ENCODE data around the gene DCTN1. TPM values are rescaled to one million over a fixed set of nuclear protein-coding genes. Genes with fewer than 3 reads are reported as not detected.

DCTN1 gene
- polyA plus RNA-seq, 1 of the 3 experiments (the other 2 are of a cell fraction) = 91.1 TPM

- Histone ChIP-seq H2AFZ (ENCODE audit: low read depth) (no peak overlapping the region), H3K4me3 (ENCODE audit: low read depth in 2 of 2, low read length in 1 of 2) (no peak overlapping the region), H3K27ac (ENCODE audit: low read depth in 2 of 2, low read length in 1 of 2) (peak overlapping the region in 1 of 2 experiments; percentile 12; a peak in 1 of 4 replicates), H3K9ac (no peak overlapping the region), H3F3A (replicated peaks; ENCODE audit: insufficient read depth) (no peaks in the 10 kb centered on the region), H3K4me2 (no peak overlapping the region), H4K20me1 (ENCODE audit: insufficient read depth) (no peaks in the 10 kb centered on the region), H3K9me2 (no peaks in the 10 kb centered on the region), H3K27me3 (ENCODE audit: insufficient read depth) (no peaks in the 10 kb centered on the region), H3K9me3 (no peaks in the 10 kb centered on the region), H3K4me1 (ENCODE audit: control insufficient read depth in 1 of 2, insufficient read depth in 2 of 2, low read depth in 1 of 2, low read length in 1 of 2) (peaks cover 2 to 9% of the 10 kb centered on the region in 2 experiments; a peak in 2 of 4 replicates), H3K79me2 (ENCODE audit: insufficient read depth) (no peaks in the 10 kb centered on the region), H3K36me3 (replicated peaks in 1 of 2; ENCODE audit: control insufficient read depth in 1 of 2, insufficient read depth in 2 of 2, low read length in 1 of 2) (no peaks in the 10 kb centered on the region)
- TF ChIP-seq MEF2A (IDR thresholded peaks at IDR 0.05; ENCODE audit: borderline replicate concordance, low read depth) (no peak), RFX5 (IDR thresholded peaks at IDR 0.05; ENCODE audit: low read length) (no peak), RXRA (IDR thresholded peaks at IDR 0.05; ENCODE audit: borderline replicate concordance, low read depth) (no peak), NFIC (IDR thresholded peaks at IDR 0.05; ENCODE audit: borderline replicate concordance) (no peak), EZH2phosphoT487 (IDR thresholded peaks at IDR 0.05; ENCODE audit: borderline replicate concordance, low read depth) (no peak), PBX3 (IDR thresholded peaks at IDR 0.05) (no peak), CTCF (IDR thresholded peaks at IDR 0.05) (no peak), USF1 (IDR thresholded peaks at IDR 0.05; ENCODE audit: borderline replicate concordance, low read depth) (no peak), USF2 (IDR thresholded peaks at IDR 0.05; ENCODE audit: borderline replicate concordance, low read depth, low read length) (no peak), RCOR1 (IDR thresholded peaks at IDR 0.05; ENCODE audit: low read length) (no peak), FOSL2 (IDR thresholded peaks at IDR 0.05; ENCODE audit: borderline replicate concordance, low read depth) (no peak), NRF1 (IDR thresholded peaks at IDR 0.05; ENCODE audit: low read depth, low read length) (no peak), JUND (IDR thresholded peaks at IDR 0.05) (no peak)
- POLR2A ChIA-PET = no interaction called here
- DNase-seq = no peak
- CTCF ChIA-PET = interaction anchor here (1.5 kb wide), 1 partner anchor 14 kb away, joined by 3 read pairs; no protein-coding TSS in a partner anchor
These were observed 25.9 kb upstream of the DCTN1 start for GRCh38 chr2:74406035-74406434.

GRCh38 chr2:74401891-74402290, 21.8 kb upstream of the DCTN1 start:
- Histone ChIP-seq H3K4me3 (ENCODE audit: low read depth in 2 of 2, low read length in 1 of 2) (no peak overlapping the region), H3K27me3 (ENCODE audit: insufficient read depth) (no peaks in the 10 kb centered on the region), H3K4me2 (no peak overlapping the region), H4K20me1 (ENCODE audit: insufficient read depth) (no peaks in the 10 kb centered on the region), H3F3A (replicated peaks; ENCODE audit: insufficient read depth) (no peaks in the 10 kb centered on the region), H3K4me1 (ENCODE audit: control insufficient read depth in 1 of 2, insufficient read depth in 2 of 2, low read depth in 1 of 2, low read length in 1 of 2) (peaks cover 0 to 9% of the 10 kb centered on the region in 2 experiments; a peak in 1 of 4 replicates), H3K27ac (ENCODE audit: low read depth in 2 of 2, low read length in 1 of 2) (no peak overlapping the region), H3K9me2 (no peaks in the 10 kb centered on the region), H2AFZ (ENCODE audit: low read depth) (peak overlapping the region; percentile 45; the same call in 1 of the 2 replicates), H3K9me3 (no peaks in the 10 kb centered on the region), H3K9ac (no peak overlapping the region), H3K79me2 (ENCODE audit: insufficient read depth) (no peaks in the 10 kb centered on the region), H3K36me3 (replicated peaks in 1 of 2; ENCODE audit: control insufficient read depth in 1 of 2, insufficient read depth in 2 of 2, low read length in 1 of 2) (no peaks in the 10 kb centered on the region)
- no peak for DNase-seq
- ChIA-PET CTCF (interaction anchor here (1.2 to 3.2 kb wide), 4 partner anchors 10 to 189 kb away, joined by 3 to 18 read pairs (median 4); no protein-coding TSS in a partner anchor), POLR2A (no interaction called here)
- WGBS (ENCODE audit: low lambda C conversion rate) = 65% methylated on average over 2 of the region's 2 CpGs
- no peak for TF ChIP-seq FOXJ3 (CRISPR knock-in tag; IDR thresholded peaks at IDR 0.05)
- no peak for TF ChIP-seq SMC3 (IDR thresholded peaks at IDR 0.05; ENCODE audit: low read depth, low read length)
- no peak for TF ChIP-seq RFX5 (IDR thresholded peaks at IDR 0.05; ENCODE audit: low read length)
- TF ChIP-seq CHD2 (IDR thresholded peaks at IDR 0.05; ENCODE audit: low read length, partially characterized antibody) = no peak
- no peak for TF ChIP-seq RAD21 (IDR thresholded peaks at IDR 0.05; ENCODE audit: low read length)
- TF ChIP-seq MXI1 (IDR thresholded peaks at IDR 0.05; ENCODE audit: low read depth, low read length) = no peak
- TF ChIP-seq, protein P1, sequence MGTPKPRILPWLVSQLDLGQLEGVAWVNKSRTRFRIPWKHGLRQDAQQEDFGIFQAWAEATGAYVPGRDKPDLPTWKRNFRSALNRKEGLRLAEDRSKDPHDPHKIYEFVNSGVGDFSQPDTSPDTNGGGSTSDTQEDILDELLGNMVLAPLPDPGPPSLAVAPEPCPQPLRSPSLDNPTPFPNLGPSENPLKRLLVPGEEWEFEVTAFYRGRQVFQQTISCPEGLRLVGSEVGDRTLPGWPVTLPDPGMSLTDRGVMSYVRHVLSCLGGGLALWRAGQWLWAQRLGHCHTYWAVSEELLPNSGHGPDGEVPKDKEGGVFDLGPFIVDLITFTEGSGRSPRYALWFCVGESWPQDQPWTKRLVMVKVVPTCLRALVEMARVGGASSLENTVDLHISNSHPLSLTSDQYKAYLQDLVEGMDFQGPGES (IDR thresholded peaks at IDR 0.05; ENCODE audit: low read depth, low read length) = no peak
- no peak for TF ChIP-seq ELF1 (IDR thresholded peaks at IDR 0.05)
